ENCODE measurements around the gene SMIM7. TPM values are rescaled to one million over a fixed set of nuclear protein-coding genes. Genes with fewer than 3 reads are reported as not detected.
"Not testable (repeated sequence)": the region's sequence is repeated elsewhere in the genome, so short reads cannot be mapped to it uniquely, and the experiment has no call there.

SMIM7 gene
- total and polyA plus RNA-seq, 2 experiments from 2014 or later, result 79.0 to 89.9 TPM

DNA sequence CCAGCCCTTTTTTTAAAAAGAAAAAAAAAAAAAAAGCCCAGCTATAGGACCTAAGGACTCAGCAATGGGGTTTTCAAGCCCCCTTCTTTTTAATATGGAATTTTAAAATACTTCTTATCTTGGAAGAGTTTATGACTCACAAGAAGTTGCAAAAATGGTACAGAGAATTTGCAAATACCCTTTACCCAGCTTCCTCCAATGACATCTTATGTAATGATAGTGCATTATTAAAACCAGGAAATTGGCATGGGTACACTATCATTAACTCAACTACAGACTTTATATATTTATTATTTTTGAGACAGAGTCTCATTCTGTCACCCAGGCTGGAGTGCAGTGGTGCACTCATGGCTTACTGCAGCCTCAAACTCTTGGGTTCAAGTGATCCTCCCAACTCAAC is 17.1 kb upstream of the SMIM7 start:
- Histone ChIP-seq H3K27me3 (replicated peaks; ENCODE audit: insufficient read depth) (no peaks in the 10 kb centered on the region), H3K4me3 (no peak overlapping the region), H3F3A (ENCODE audit: insufficient read depth) (no peaks in the 10 kb centered on the region), H3K27ac (no peak overlapping the region), H3K4me1 (ENCODE audit: insufficient read depth) (no peaks in the 10 kb centered on the region), H2AFZ (no peak overlapping the region), H3K36me3 (ENCODE audit: low read depth) (no peaks in the 10 kb centered on the region), H4K20me1 (ENCODE audit: insufficient read depth) (no peaks in the 10 kb centered on the region), H3K4me2 (ENCODE audit: unreplicated experiment) (no peak overlapping the region), H3K79me2 (ENCODE audit: insufficient read depth) (no peaks in the 10 kb centered on the region), H3K9ac (no peak overlapping the region), H3K9me3 (ENCODE audit: low read depth) (no peaks in the 10 kb centered on the region), H3K9me2 (ENCODE audit: insufficient read depth) (no peaks in the 10 kb centered on the region)
- DNase-seq, result no peak
- in situ Hi-C loops (cut with MboI), result no loop called here
- no peak for TF ChIP-seq EZH2 (IDR thresholded peaks at IDR 0.05; ENCODE audit: insufficient read depth, poor library complexity, severe bottlenecking)
- no peak for TF ChIP-seq EZH2phosphoT487 (IDR thresholded peaks at IDR 0.05; ENCODE audit: insufficient read depth, low read depth)

- Histone ChIP-seq H3K9ac (no peak overlapping the region), H3K27me3 (replicated peaks; ENCODE audit: insufficient read depth) (no peaks in the 10 kb centered on the region), H3K4me3 (no peak overlapping the region), H3K4me2 (ENCODE audit: unreplicated experiment) (no peak overlapping the region), H2AFZ (no peak overlapping the region), H3K9me3 (ENCODE audit: low read depth) (no peaks in the 10 kb centered on the region), H3K4me1 (ENCODE audit: insufficient read depth) (no peaks in the 10 kb centered on the region), H3K27ac (no peak overlapping the region), H4K20me1 (ENCODE audit: insufficient read depth) (no peaks in the 10 kb centered on the region), H3F3A (ENCODE audit: insufficient read depth) (no peaks in the 10 kb centered on the region), H3K36me3 (ENCODE audit: low read depth) (no peaks in the 10 kb centered on the region), H3K79me2 (ENCODE audit: insufficient read depth) (no peaks in the 10 kb centered on the region), H3K9me2 (ENCODE audit: insufficient read depth) (no peaks in the 10 kb centered on the region)
- in situ Hi-C loops (cut with MboI), result no loop called here
- 82 to 88% methylated on average over 15 of the region's 15 CpGs for WGBS, 2 experiments (ENCODE audit: low coverage in 1 of 2, low lambda C conversion rate in 2 of 2, missing lambda C conversion rate in 2 of 2)
- no peak for DNase-seq
- TF ChIP-seq EZH2phosphoT487 (IDR thresholded peaks at IDR 0.05; ENCODE audit: insufficient read depth, low read depth) (no peak), EZH2 (IDR thresholded peaks at IDR 0.05; ENCODE audit: insufficient read depth, poor library complexity, severe bottlenecking) (no peak)
Measured at GRCh38 chr19:16676101-16676798, 16.3 kb upstream of the SMIM7 start.

GRCh38 chr19:16673839-16674238 is 13.9 kb upstream of the SMIM7 start:
- not testable (repeated sequence) for H3K4me2 ChIP-seq (ENCODE audit: unreplicated experiment); H2AFZ ChIP-seq

GRCh38 chr19:16673231-16673630 is 13.3 kb upstream of the SMIM7 start:
- Histone ChIP-seq H3K4me1 (ENCODE audit: insufficient read depth) (no peaks in the 10 kb centered on the region), H2AFZ (no peak overlapping the region), H3K4me3 (no peak overlapping the region), H3K36me3 (ENCODE audit: low read depth) (no peaks in the 10 kb centered on the region), H3K9me2 (ENCODE audit: insufficient read depth) (no peaks in the 10 kb centered on the region), H3F3A (ENCODE audit: insufficient read depth) (no peaks in the 10 kb centered on the region), H3K79me2 (ENCODE audit: insufficient read depth) (no peaks in the 10 kb centered on the region), H3K27ac (no peak overlapping the region), H4K20me1 (ENCODE audit: insufficient read depth) (no peaks in the 10 kb centered on the region), H3K9me3 (ENCODE audit: low read depth) (no peaks in the 10 kb centered on the region), H3K9ac (no peak overlapping the region), H3K4me2 (ENCODE audit: unreplicated experiment) (no peak overlapping the region), H3K27me3 (replicated peaks; ENCODE audit: insufficient read depth) (no peaks in the 10 kb centered on the region)
- TF ChIP-seq EZH2phosphoT487 (IDR thresholded peaks at IDR 0.05; ENCODE audit: insufficient read depth, low read depth) (no peak), EZH2 (IDR thresholded peaks at IDR 0.05; ENCODE audit: insufficient read depth, poor library complexity, severe bottlenecking) (no peak)
- 59 to 66% methylated on average over 3 of the region's 3 CpGs for WGBS, 2 experiments (ENCODE audit: low coverage in 1 of 2, low lambda C conversion rate in 2 of 2, missing lambda C conversion rate in 2 of 2)
- DNase-seq, result no peak
- in situ Hi-C loops (cut with MboI), result no loop called here

More at GRCh38 chr19:16673839-16674238, 13.9 kb upstream of the SMIM7 start:
- H3K9me3 ChIP-seq (ENCODE audit: low read depth); H3K27me3 ChIP-seq (replicated peaks; ENCODE audit: insufficient read depth); DNase-seq; in situ Hi-C loops (cut with MboI); H3F3A ChIP-seq (ENCODE audit: insufficient read depth); H3K36me3 ChIP-seq (ENCODE audit: low read depth); H4K20me1 ChIP-seq (ENCODE audit: insufficient read depth); H3K27ac ChIP-seq; H3K9me2 ChIP-seq (ENCODE audit: insufficient read depth); H3K79me2 ChIP-seq (ENCODE audit: insufficient read depth); H3K4me1 ChIP-seq (ENCODE audit: insufficient read depth); H3K4me3 ChIP-seq; H3K9ac ChIP-seq: not testable (repeated sequence)
- 64 to 69% methylated on average over 4 of the region's 4 CpGs for WGBS, 2 experiments (ENCODE audit: low coverage in 1 of 2, low lambda C conversion rate in 2 of 2, missing lambda C conversion rate in 2 of 2)

All from GM23248 (cell line).